ENCODE measurements around the gene DDX10. TPM values are rescaled to one million over a fixed set of nuclear protein-coding genes. Genes with fewer than 3 reads are reported as not detected.
A peak's percentile ranks its signal among the peaks of the same experiment; 100 is the strongest.

DDX10 gene
- total and polyA plus RNA-seq, 8 donors, result 16.5 to 32.8 (median 28.9) TPM

DNA sequence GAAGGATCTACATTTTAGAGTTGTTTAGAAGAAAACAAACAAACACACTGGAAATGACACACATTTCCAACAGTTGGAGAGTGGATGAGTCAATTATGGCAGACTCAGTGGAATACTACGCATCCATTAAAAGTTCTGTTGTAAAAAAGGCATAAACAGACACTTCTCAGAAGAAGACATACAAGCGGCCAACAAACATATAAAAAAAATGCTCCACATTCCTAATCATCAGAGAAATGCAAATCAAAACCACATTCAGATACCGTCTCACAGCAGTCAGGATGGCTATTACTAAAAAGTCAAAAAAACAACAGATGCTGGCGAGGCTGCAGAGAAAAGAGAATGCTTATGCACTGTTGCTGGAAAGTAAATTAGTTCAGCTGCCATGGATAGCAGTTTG is 298.2 kb downstream of the DDX10 start:
- Histone ChIP-seq H3K27me3 (no peaks in the 10 kb centered on the region), H3K4me3 (no peak overlapping the region), H3K27ac (no peak overlapping the region), H3K9me3 (no peaks in the 10 kb centered on the region), H3K4me1 (no peaks in the 10 kb centered on the region), H3K36me3 (no peaks in the 10 kb centered on the region)
- ATAC-seq (no peak), DNase-seq (no peak)
- intact Hi-C loops (cut with DNase I), result no loop called here
- TF ChIP-seq, protein P1, sequence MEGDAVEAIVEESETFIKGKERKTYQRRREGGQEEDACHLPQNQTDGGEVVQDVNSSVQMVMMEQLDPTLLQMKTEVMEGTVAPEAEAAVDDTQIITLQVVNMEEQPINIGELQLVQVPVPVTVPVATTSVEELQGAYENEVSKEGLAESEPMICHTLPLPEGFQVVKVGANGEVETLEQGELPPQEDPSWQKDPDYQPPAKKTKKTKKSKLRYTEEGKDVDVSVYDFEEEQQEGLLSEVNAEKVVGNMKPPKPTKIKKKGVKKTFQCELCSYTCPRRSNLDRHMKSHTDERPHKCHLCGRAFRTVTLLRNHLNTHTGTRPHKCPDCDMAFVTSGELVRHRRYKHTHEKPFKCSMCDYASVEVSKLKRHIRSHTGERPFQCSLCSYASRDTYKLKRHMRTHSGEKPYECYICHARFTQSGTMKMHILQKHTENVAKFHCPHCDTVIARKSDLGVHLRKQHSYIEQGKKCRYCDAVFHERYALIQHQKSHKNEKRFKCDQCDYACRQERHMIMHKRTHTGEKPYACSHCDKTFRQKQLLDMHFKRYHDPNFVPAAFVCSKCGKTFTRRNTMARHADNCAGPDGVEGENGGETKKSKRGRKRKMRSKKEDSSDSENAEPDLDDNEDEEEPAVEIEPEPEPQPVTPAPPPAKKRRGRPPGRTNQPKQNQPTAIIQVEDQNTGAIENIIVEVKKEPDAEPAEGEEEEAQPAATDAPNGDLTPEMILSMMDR (IDR thresholded peaks at IDR 0.05), result no peak

DNA sequence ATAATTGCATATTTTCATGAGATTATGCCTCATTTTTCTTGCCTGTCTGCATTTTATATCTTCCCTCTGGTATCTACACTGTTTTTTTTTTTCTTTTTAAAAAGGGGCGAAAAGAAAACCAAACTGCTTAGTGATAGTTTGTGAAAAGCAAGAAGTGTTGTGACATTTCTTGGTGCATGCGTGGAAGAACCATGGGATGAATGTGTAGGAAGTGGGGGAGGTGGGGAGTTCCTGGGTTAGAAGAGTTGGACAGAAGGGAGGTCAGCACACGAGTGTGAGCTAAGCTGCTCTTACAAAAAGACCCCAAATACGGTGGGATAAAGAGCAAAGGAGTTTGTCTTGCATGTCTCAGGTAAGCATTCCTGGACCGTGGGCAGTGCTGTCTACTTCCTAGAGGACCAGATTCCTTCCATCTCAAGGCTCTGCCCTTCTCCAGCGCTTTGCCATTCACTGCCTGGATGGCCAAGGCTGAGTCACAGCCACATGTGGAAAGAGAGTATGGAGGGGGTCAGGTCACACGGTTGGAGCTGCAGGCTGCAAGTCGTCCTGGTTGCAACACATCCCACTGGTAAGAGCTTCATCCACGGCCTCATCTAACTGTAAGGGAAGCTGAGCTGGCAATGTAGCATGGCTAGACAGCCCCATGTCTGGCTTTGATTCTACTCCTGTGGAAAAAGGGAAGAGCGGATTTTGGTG is 300.6 kb downstream of the DDX10 start:
- TF ChIP-seq, protein P1 (IDR thresholded peaks at IDR 0.05), result no peak
- DNase-seq (no peak), ATAC-seq (no peak)
- H3K36me3 ChIP-seq, result no peaks in the 10 kb centered on the region
- H3K27ac ChIP-seq, result no peak overlapping the region
- H3K9me3 ChIP-seq, result no peaks in the 10 kb centered on the region
- no peaks in the 10 kb centered on the region for H3K27me3 ChIP-seq
- H3K4me3 ChIP-seq, result no peak overlapping the region
- intact Hi-C loops (cut with DNase I), result no loop called here
- H3K4me1 ChIP-seq, result no peaks in the 10 kb centered on the region

DNA sequence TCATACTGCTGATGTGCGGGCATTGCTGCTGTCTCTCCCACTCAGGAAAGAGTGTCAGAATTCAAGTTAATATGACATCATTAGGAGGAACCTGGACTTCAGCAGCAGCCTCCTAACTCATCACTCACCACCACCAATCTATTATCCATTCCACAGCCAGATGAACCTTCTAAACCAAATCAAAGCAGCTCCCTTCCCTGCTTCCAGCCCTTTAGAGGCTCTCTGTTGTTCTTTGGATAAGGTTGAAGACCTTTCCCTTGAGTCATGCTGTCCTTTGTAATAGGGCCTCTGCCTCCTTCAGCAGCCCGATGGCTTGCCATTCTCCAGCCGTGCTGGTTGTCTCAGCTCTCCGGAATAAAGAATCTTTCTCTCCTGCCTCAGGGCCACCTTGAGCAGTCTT is 301.3 kb downstream of the DDX10 start:
- H3K36me3 ChIP-seq, result no peaks in the 10 kb centered on the region
- ATAC-seq, result no peak
- H3K27me3 ChIP-seq, result no peaks in the 10 kb centered on the region
- H3K4me3 ChIP-seq, result no peak overlapping the region
- no peaks in the 10 kb centered on the region for H3K9me3 ChIP-seq
- no peaks in the 10 kb centered on the region for H3K4me1 ChIP-seq
- TF ChIP-seq, protein P1 (IDR thresholded peaks at IDR 0.05), result no peak
- no peak for DNase-seq
- no peak overlapping the region for H3K27ac ChIP-seq
- intact Hi-C loops (cut with DNase I), result no loop called here

- no peak overlapping the region for H3K27ac ChIP-seq
- no peaks in the 10 kb centered on the region for H3K4me1 ChIP-seq
- H3K36me3 ChIP-seq, result no peaks in the 10 kb centered on the region
- DNase-seq (no peak), ATAC-seq (no peak)
- no peak overlapping the region for H3K4me3 ChIP-seq
- intact Hi-C loops (cut with DNase I), result no loop called here
- TF ChIP-seq, protein P1 (IDR thresholded peaks at IDR 0.05), result no peak
- H3K9me3 ChIP-seq, result no peaks in the 10 kb centered on the region
- H3K27me3 ChIP-seq, result no peaks in the 10 kb centered on the region
Measured at GRCh38 chr11:108966978-108967377, 302.1 kb downstream of the DDX10 start.

DNA sequence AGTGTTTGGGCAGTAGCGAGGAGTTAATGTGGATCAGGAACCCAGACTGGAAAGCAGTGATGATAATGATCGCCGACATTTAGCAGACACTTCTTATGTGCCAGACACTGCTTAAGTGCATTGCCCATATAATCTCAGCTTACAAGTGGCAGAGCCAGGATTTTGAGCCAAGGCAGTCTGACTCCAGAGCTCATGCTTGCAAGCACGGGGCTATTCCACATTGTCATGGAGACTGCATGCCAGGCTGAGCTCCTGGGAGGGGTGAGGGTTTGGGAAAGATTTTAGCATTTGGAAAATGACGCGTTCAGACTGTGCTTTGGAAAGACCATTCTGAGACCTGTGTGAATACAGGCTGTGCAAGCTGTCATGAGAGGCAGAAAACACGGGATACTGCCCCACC is 302.7 kb downstream of the DDX10 start:
- Histone ChIP-seq H3K4me1 (no peaks in the 10 kb centered on the region), H3K4me3 (no peak overlapping the region), H3K27ac (no peak overlapping the region), H3K36me3 (no peaks in the 10 kb centered on the region), H3K9me3 (no peaks in the 10 kb centered on the region), H3K27me3 (no peaks in the 10 kb centered on the region)
- TF ChIP-seq, protein P1 (IDR thresholded peaks at IDR 0.05), result no peak
- DNase-seq, result peak in 1 of 4 donors; percentile 13
- no peak for ATAC-seq
- intact Hi-C loops (cut with DNase I), result no loop called here

All from left lung (tissue), 10 donors.